Right lobe of liver (tissue), 6 donors: ENCODE measurements around the gene NT5DC4. TPM values are rescaled to one million over a fixed set of nuclear protein-coding genes. Genes with fewer than 3 reads are reported as not detected.
A peak's percentile ranks its signal among the peaks of the same experiment; 100 is the strongest.

Experiments
- ATAC-seq, 4 donors: fragments of 200-7000 bp; cut with Tn5 transposase; one replicate each; pipeline ENCODE4 v1.9.1; 2020; ENCODE audit warnings: mild to moderate bottlenecking in 4 of 4, moderate library complexity in 4 of 4
- DNase-seq, 3 donors: peaks; one replicate each; pipeline ENCODE4 v3.0.0-alpha.2; 2020
- H3K27ac ChIP-seq, 3 donors: fragments of 200-600 bp; one replicate each; pipeline ENCODE4 v1.8.0; 2022
- H3K27me3 ChIP-seq, 2 donors: fragments of 200-600 bp; one replicate each; pipeline ENCODE4 v1.8.0; 2022
- H3K36me3 ChIP-seq, 4 donors: fragments of 200-600 bp; sonication (generic) in 1 of 4; one replicate each; pipeline versions ENCODE4 v1.5.1 to v1.8.0; 2017 to 2022; ENCODE audit warnings: control low read depth in 1 of 4
- H3K4me1 ChIP-seq, 4 donors: fragments of 200-600 bp; sonication (generic) in 1 of 4; one replicate each; pipeline versions ENCODE4 v1.5.1 to v1.8.0; 2017 to 2022; ENCODE audit warnings: control low read depth in 1 of 4
- H3K4me3 ChIP-seq, 3 donors: fragments of 200-600 bp; one replicate each; pipeline ENCODE4 v1.8.0; 2022
- H3K9me3 ChIP-seq, 4 donors: fragments of 200-600 bp; sonication (generic) in 1 of 4; one replicate each; pipeline versions ENCODE4 v1.5.1 to v1.8.0; 2017 to 2022; ENCODE audit warnings: control low read depth in 1 of 4
- CTCF ChIP-seq, 4 donors: fragments of 200-600 bp in 3 of 4; fragments of 450-650 bp in 1 of 4; IDR thresholded peaks; one replicate each; pipeline versions ENCODE4 v1.5.1 to v1.8.0; 2016 to 2022; ENCODE audit warnings: antibody characterized with exemption in 4 of 4, mild to moderate bottlenecking in 2 of 4
- POLR2A ChIP-seq: fragments of 450-650 bp; IDR thresholded peaks from one replicate; pipeline ENCODE4 v1.6.1; 2017; ENCODE audit warnings: antibody characterized with exemption, mild to moderate bottlenecking
- WGBS: methylation state at CpG from one replicate; pipeline ENCODE4 v1.1.6; 2018; ENCODE audit warnings: low coverage, low lambda C conversion rate; ENCODE audit not compliant: insufficient coverage; ENCODE audit errors: missing lambda C conversion rate; 5-methylcytosine and 5-hydroxymethylcytosine counted together
- intact Hi-C, 2 donors: fragments of 100-400 bp; cut with DNase I; formaldehyde crosslinking; loops; one replicate each; pipeline versions ENCODE4 v1.11.2 to v1.14.1; 2022
- total RNA-seq, 6 experiments: library from RNA; depleted of rRNA in 2 of 6; stranded (reverse); fragments of >200 nt in 2 of 6; fragmentation: NEBNext Ultra II Directional in 3 of 6; extraction: Animal tissue kit (Norgen Biotek cat#: 25700) in 3 of 6; gene quantifications; one replicate each; pipeline versions ENCODE4 v1.1.0 to v1.2.4, GENCODE V29; 2016 to 2023
- donor health status: DM: no; HTN: yes; CAD: no.
- donor health status: DM: no; HTN: no; CAD: no.
- donor health status: DM: no; HTN: no; CAD: no.
- donor health status: DM: no; HTN: yes; CAD: no.
- donor health status: DM: no; HTN: yes; CAD: no.

The NT5DC4 gene
- total RNA-seq, 6 experiments from 2014 or later: not detected

- H3K27ac ChIP-seq: no peak overlapping the region
- ATAC-seq (no peak), DNase-seq (no peak)
- no peaks in the 10 kb centered on the region for H3K4me1 ChIP-seq
- intact Hi-C loops: loop anchor here (10.0 kb wide), 2 partner anchors 89 to 99 kb away; no protein-coding TSS in a partner anchor
- H3K36me3 ChIP-seq: no peaks in the 10 kb centered on the region
- WGBS: no CpG with 5 or more reads among the region's 8 CpGs
- TF ChIP-seq POLR2A (no peak), CTCF (IDR thresholded peaks at IDR 0.05) (no peak)
- no peak overlapping the region for H3K4me3 ChIP-seq
- H3K27me3 ChIP-seq: no peaks in the 10 kb centered on the region
- H3K9me3 ChIP-seq: no peaks in the 10 kb centered on the region
Observed at GRCh38 chr2:112723995-112724394, 3.2 kb downstream of the NT5DC4 start.

- 83% methylated on average over 5 of the region's 21 CpGs for WGBS
- Histone ChIP-seq H3K4me3 (no peak overlapping the region), H3K27ac (no peak overlapping the region), H3K27me3 (no peaks in the 10 kb centered on the region), H3K36me3 (no peaks in the 10 kb centered on the region), H3K9me3 (no peaks in the 10 kb centered on the region), H3K4me1 (no peaks in the 10 kb centered on the region)
- DNase-seq: peak in 1 of 3 donors; percentile 55
- intact Hi-C loops: loop anchor here (10.0 kb wide), 2 partner anchors 90 to 100 kb away; no protein-coding TSS in a partner anchor
- TF ChIP-seq CTCF (IDR thresholded peaks at IDR 0.05): peak in 2 of 4 donors; percentile 4 to 12
- TF ChIP-seq POLR2A: no peak
- peak in 3 of 4 donors; percentile 1 to 25 (median 18) for ATAC-seq
Observed at GRCh38 chr2:112724591-112725525, 4.0 kb downstream of the NT5DC4 start.

- Histone ChIP-seq H3K27me3 (no peaks in the 10 kb centered on the region), H3K4me3 (no peak overlapping the region), H3K9me3 (no peaks in the 10 kb centered on the region), H3K36me3 (no peaks in the 10 kb centered on the region), H3K27ac (no peak overlapping the region), H3K4me1 (no peaks in the 10 kb centered on the region)
- ATAC-seq (no peak), DNase-seq (peak in 1 of 3 donors; percentile 48)
- TF ChIP-seq CTCF (IDR thresholded peaks at IDR 0.05) (no peak), POLR2A (no peak)
- 83% methylated on average over 1 of the region's 15 CpGs for WGBS
- intact Hi-C loops: loop anchor here (10.0 kb wide), 2 partner anchors 91 to 101 kb away; no protein-coding TSS in a partner anchor
Observed at GRCh38 chr2:112725545-112726457, 5.0 kb downstream of the NT5DC4 start.

- Histone ChIP-seq H3K36me3 (no peaks in the 10 kb centered on the region), H3K9me3 (no peaks in the 10 kb centered on the region), H3K27ac (no peak overlapping the region), H3K4me1 (no peaks in the 10 kb centered on the region), H3K4me3 (no peak overlapping the region), H3K27me3 (no peaks in the 10 kb centered on the region)
- TF ChIP-seq CTCF (IDR thresholded peaks at IDR 0.05): peak; percentile 97 to 99 (median 99)
- TF ChIP-seq POLR2A: no peak
- ATAC-seq: peak; percentile 92 to 96 (median 94)
- WGBS: 13% methylated on average over 3 of the region's 19 CpGs
- intact Hi-C loops: loop anchor here (10.0 kb wide), 2 partner anchors 92 to 102 kb away; no protein-coding TSS in a partner anchor
- peak; percentile 91 to 93 (median 93) for DNase-seq
Observed at GRCh38 chr2:112726487-112727190, 5.8 kb downstream of the NT5DC4 start.
